GM12865 (cell line): ENCODE data around the gene FGF2.

Experiments
- DNase-seq: peaks from one replicate; pipeline ENCODE4 v3.0.0; 2010; ENCODE audit warnings: low read depth
- H3K4me3 ChIP-seq: 2 replicates; pipeline ENCODE4 v1.5.1; 2011; ENCODE audit warnings: mild to moderate bottlenecking, low read depth, low read length, control low read depth
- CTCF ChIP-seq: IDR thresholded peaks from 2 replicates; pipeline ENCODE4 v1.5.1; 2011; ENCODE audit warnings: low read length, control low read depth, low read depth, inconsistent platforms; ENCODE audit not compliant: insufficient read depth; ENCODE audit errors: missing control alignments

FGF2 gene

GRCh38 chr4:122901247-122902010, 74.8 kb downstream of the FGF2 start:
- no peak for DNase-seq
- no peak overlapping the region for H3K4me3 ChIP-seq
- no peak for TF ChIP-seq CTCF

GRCh38 chr4:122903766-122904288, 77.2 kb downstream of the FGF2 start:
- no peak overlapping the region for H3K4me3 ChIP-seq
- no peak for TF ChIP-seq CTCF
- no peak for DNase-seq

GRCh38 chr4:122906859-122907305, 80.3 kb downstream of the FGF2 start:
- H3K4me3 ChIP-seq: no peak overlapping the region
- no peak for TF ChIP-seq CTCF
- DNase-seq: no peak

- no peak for TF ChIP-seq CTCF
- H3K4me3 ChIP-seq: no peak overlapping the region
- DNase-seq: no peak
Measured at GRCh38 chr4:122908223-122908622, 81.6 kb downstream of the FGF2 start.

GRCh38 chr4:122909683-122910082, 83.1 kb downstream of the FGF2 start:
- H3K4me3 ChIP-seq: no peak overlapping the region
- no peak for DNase-seq
- no peak for TF ChIP-seq CTCF

- H3K4me3 ChIP-seq: no peak overlapping the region
- TF ChIP-seq CTCF: no peak
- DNase-seq: no peak
Measured at GRCh38 chr4:122911588-122911987, 85.0 kb downstream of the FGF2 start.
